ELF-1 (cell line): ENCODE data around the gene GTF2F2.

Source experiments
- DNase-seq: peaks from one replicate; pipeline ENCODE4 v3.0.0-alpha.2; 2016; ENCODE audit warnings: low read depth, low spot score

GTF2F2 gene

GRCh38 chr13:45300190-45300985, 180.1 kb downstream of the GTF2F2 start:
- DNase-seq: no peak

DNA sequence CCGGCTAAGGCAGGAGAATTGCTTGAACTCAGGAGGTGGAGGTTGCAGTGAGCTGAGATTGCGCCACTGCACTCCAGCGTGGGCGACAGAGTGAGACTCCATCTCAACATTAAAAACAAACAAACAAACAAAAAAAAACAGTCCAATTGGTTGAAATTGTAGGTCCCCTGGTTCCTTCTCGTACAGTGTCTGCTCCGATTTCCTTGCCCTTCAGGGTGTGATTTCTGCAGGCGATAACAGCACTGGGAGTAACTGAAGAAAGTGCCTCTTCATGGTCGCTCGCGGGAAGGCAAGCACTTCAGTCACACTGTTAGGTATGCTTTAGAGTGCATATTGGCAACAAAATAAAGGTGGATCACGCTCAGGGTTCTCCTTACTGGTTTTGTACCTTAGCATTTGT, 181.0 kb downstream of the GTF2F2 start:
- no peak for DNase-seq

GRCh38 chr13:45302507-45302906, 182.2 kb downstream of the GTF2F2 start:
- peak; percentile 30 for DNase-seq

GRCh38 chr13:45303026-45303425, 182.7 kb downstream of the GTF2F2 start:
- DNase-seq: no peak

GRCh38 chr13:45303866-45304265, 183.6 kb downstream of the GTF2F2 start:
- no peak for DNase-seq

DNA sequence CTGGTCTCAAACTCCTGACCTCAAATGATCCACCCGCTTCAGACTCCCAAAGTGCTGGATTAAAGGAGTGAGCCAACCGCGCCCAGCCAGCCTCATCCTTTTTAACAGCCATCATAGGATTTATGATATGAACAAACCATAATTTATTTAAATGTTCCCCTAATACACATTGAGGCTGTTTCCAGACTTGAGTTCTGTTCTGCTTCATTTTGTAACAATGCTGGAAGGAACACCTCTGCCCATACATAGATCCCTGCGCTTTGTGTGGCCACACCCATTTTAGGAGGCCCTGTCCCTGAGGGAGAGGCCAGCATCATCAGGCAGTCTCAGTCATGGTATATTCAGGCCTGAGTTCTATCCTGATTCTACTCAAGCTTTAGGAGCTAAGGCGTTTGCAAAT, 184.8 kb downstream of the GTF2F2 start:
- no peak for DNase-seq

DNA sequence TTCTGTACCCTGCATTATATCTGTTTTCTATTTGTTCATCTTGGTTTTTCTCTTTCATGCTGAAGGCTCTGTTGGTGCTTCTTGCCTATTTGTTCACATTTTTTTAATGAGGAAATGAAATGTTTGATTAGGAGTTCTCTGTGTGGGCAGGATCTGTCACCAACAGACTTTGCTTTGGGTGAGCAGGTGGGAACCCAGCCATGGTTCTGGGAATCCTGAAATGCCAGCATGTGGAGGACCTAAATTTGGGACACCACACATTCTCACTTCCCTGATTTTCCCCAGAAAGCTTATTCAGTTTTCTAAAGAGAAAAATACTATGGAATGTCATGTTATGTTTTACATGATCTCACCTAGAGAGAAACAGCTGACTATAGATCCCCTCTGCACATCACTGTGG, 186.7 kb downstream of the GTF2F2 start:
- no peak for DNase-seq

- DNase-seq: no peak
Observed at GRCh38 chr13:45310341-45311131, 190.2 kb downstream of the GTF2F2 start.

- DNase-seq: no peak
Observed at GRCh38 chr13:45314822-45315221, 194.5 kb downstream of the GTF2F2 start.

DNA sequence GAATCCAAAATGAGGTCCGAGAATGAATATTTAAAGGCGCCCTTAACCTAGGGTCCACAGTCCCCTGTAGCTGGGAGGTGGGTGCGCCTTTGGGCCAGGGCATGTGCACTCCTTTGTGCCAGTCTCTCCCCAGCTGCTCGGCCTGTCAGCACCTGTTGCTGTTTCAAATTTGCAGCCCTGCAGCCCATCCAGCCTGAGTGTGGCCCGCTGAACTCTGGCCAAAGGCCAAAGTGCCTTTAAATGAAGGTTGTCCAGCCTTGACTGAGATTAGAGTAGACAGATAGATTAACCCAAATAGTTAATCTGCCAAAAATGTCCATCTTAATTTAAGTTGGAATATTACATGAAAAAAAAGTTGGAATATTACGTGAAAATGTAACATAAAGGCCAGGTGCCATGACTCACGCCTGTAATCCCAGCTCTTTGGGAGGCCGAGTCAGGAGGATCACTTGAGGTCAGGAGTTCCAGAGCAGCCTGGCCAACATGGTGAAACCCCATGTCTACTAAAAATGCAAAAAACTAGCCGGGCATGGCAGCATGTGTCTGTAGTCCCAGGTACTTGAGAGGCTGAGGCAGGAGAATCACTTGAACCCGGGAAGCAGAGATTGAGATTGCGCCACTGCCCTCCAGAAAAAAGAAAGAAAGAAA, 195.3 kb downstream of the GTF2F2 start:
- DNase-seq: no peak

DNA sequence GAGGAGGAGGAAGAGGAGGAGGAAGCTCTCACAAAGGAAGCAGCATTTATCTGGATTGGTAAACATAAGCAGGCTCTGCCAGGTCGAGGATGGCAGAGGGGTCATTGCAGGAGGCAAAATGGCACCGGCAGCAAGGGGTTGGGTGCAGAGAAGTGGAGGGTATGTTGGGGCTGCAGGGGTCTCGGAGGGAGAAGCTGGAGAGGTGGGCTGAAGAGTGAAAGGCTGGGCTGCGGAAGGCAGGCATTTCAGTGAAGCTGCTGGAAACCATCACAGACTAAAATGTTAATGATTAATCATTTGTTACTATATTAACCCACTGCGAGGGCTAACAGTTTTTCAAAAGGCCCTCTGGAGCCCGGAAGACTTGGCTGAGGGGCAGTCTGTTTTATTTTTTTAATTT, 196.0 kb downstream of the GTF2F2 start:
- DNase-seq: no peak

DNA sequence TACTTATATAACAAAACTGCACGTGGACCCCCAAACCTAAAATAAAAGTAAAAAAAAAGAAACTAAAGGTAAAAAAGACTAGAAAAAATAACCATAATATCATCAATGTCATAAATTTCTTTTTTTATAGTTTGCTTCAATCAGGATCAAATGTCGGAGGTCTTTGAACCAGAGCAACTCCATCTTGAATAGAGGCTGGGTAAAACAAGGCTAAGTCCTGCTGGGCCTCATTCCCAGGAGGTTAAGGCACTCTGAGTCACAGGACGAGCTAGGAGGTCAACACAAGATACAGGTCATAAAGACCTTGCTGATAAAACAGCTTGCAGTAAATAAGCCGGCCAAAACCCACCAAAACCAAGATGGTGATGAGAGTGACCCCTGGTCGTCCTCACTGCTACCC, 196.7 kb downstream of the GTF2F2 start:
- no peak for DNase-seq

DNA sequence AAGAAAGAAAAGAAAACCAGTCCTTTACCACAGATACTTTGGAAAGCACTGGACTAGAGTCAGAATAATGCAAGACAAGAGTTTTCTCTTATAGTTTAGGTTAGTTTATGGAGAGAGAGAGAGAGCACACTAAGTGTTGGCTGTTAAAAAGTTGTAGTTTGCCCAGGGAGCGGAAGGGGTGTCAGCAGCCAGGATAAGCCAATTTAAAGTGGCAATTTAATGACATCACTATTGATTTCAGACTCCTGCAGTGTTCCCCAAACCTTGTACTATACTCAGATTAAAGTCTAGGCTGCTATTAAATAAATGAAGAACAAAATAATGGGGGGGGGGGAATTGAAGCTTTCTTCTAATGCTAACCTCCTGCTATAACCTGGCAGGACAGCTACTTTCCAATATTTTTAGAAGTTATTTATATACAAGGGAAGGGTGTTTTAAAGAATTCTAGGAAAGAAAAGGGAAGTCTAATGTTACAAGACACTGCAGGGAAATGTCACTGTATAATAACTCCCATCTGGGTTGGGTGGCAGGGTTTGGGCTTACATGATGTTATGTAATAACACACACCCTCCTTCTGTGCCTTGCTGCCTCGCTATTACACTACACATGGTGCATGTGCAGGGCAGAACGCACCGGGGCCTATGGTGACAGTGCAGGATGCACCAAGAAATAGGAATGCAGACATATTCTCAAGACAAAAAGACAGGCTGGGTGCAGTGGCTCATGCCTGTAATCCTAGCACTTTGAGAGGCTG, 200.7 kb downstream of the GTF2F2 start:
- no peak for DNase-seq

GRCh38 chr13:45325806-45326205, 205.5 kb downstream of the GTF2F2 start:
- no peak for DNase-seq

GRCh38 chr13:45327253-45327955, 207.1 kb downstream of the GTF2F2 start:
- DNase-seq: no peak

DNA sequence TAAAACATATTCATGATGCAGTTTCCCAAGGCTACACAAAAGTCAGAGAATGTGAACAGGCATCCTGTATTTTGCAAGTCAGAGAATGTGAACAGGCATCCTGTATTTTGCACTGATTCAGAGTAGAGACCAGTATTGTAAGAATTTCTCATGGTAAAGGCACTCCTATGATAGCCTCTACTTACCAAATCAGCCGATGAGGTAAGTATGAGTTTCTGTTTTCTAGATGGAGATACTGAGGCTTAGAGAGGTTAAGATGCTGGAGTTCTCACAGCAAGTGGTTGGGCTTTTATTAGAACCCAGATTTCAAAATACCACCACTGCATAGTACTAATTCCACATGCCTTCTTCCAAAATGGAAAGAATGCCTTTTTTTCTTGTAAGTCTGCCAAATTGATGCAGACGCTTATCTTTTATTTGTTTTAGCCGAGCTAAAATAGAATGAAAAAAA, 208.4 kb downstream of the GTF2F2 start:
- no peak for DNase-seq

GRCh38 chr13:45331123-45331619, 210.9 kb downstream of the GTF2F2 start:
- no peak for DNase-seq

DNA sequence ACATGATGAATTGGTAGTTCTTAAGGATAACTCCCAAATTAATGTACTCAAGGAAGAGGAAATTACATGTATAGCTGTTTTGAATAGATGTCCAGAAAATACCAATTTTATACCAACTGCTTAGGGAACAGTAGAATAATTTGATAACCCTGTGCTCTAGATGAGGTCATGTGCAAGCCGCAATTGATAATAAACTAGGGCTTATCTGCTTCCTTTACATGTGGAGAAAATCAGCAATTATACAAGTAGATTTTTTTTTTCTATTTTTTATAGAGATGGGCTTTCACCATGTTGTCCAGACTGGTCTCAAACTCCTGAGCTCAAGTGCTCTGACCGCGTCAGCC, 211.4 kb downstream of the GTF2F2 start:
- DNase-seq: no peak

- DNase-seq: peak; percentile 59
Observed at GRCh38 chr13:45332036-45332830, 211.9 kb downstream of the GTF2F2 start.

DNA sequence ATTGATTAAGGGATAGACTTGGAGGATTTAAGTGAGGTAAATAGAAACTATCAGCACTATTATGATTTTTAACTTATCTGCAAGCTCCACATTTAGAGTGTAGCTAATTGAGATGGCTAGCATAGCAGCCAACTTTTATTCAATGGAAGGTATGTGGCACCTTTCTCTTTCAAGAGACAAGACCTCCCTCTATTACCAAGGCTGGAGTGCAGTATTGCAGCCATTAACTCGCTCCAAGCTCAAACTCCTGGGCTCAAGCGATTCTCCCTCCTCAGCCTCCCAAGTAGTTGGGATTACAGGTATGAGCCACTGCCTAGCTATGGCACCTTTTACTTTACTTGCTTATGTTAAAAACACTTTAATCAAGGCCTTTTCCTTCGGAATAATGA, 212.5 kb downstream of the GTF2F2 start:
- no peak for DNase-seq
